ENCODE results near the gene SETBP1. TPM values are rescaled to one million over a fixed set of nuclear protein-coding genes. Genes with fewer than 3 reads are reported as not detected.

SETBP1 gene
- total RNA-seq, 1 experiment from 2014 or later = 0.23 TPM

GRCh38 chr18:44737623-44738022 is 56.9 kb downstream of the SETBP1 start:
- H3K36me3 ChIP-seq (ENCODE audit: control insufficient read depth, insufficient read depth, low read length) = no peaks in the 10 kb centered on the region
- H3K9me3 ChIP-seq (ENCODE audit: control insufficient read depth, insufficient read depth, low read depth, low read length) = no peaks in the 10 kb centered on the region
- ChIA-PET POLR2A (no interaction called here), CTCF (no interaction called here)
- no peaks in the 10 kb centered on the region for H3K4me1 ChIP-seq (ENCODE audit: control insufficient read depth, insufficient read depth, low read length)
- H3K27ac ChIP-seq (ENCODE audit: low read length) = no peak overlapping the region
- TF ChIP-seq CTCF (IDR thresholded peaks at IDR 0.05) = no peak
- no peak for TF ChIP-seq REST (IDR thresholded peaks at IDR 0.05; ENCODE audit: insufficient read depth in 1 of 2, low read depth in 2 of 2, low read length in 1 of 2)
- TF ChIP-seq TCF7L2 (IDR thresholded peaks at IDR 0.05; ENCODE audit: low read depth, low read length) = no peak
- TF ChIP-seq POLR2AphosphoS5 (IDR thresholded peaks at IDR 0.05; ENCODE audit: low read depth, low read length) = no peak
- no peak for TF ChIP-seq SIN3A (IDR thresholded peaks at IDR 0.05; ENCODE audit: borderline replicate concordance, insufficient read depth, low read depth, low read length)
- no peaks in the 10 kb centered on the region for H3K27me3 ChIP-seq (ENCODE audit: control insufficient read depth, insufficient read depth, low read length)
- ATAC-seq = no peak
- H3K4me3 ChIP-seq (ENCODE audit: low read depth in 2 of 2, low read length in 2 of 2) = no peak overlapping the region
- no TSS peak for BruUV-seq (replicated peaks)
- no peak for DNase-seq (ENCODE audit: low read depth, low spot score)
- intact Hi-C loops (cut with micrococcal nuclease; ENCODE audit: unreplicated experiment) (no loop called here), in situ Hi-C loops (cut with HindIII; ENCODE audit: low pct_unique_long_range_greater_than_20kb, low sequenced_read_pairs) (no loop called here)

- BruUV-seq (replicated peaks) = no TSS peak
- in situ Hi-C loops (cut with HindIII; ENCODE audit: low pct_unique_long_range_greater_than_20kb, low sequenced_read_pairs) (no loop called here), intact Hi-C loops (cut with micrococcal nuclease; ENCODE audit: unreplicated experiment) (no loop called here)
- TF ChIP-seq REST (IDR thresholded peaks at IDR 0.05; ENCODE audit: insufficient read depth in 1 of 2, low read depth in 2 of 2, low read length in 1 of 2) (no peak), CTCF (IDR thresholded peaks at IDR 0.05) (no peak), POLR2AphosphoS5 (IDR thresholded peaks at IDR 0.05; ENCODE audit: low read depth, low read length) (no peak), TCF7L2 (IDR thresholded peaks at IDR 0.05; ENCODE audit: low read depth, low read length) (no peak), SIN3A (IDR thresholded peaks at IDR 0.05; ENCODE audit: borderline replicate concordance, insufficient read depth, low read depth, low read length) (no peak)
- DNase-seq (ENCODE audit: low read depth, low spot score) (no peak), ATAC-seq (no peak)
- Histone ChIP-seq H3K4me1 (ENCODE audit: control insufficient read depth, insufficient read depth, low read length) (no peaks in the 10 kb centered on the region), H3K27ac (ENCODE audit: low read length) (no peak overlapping the region), H3K27me3 (ENCODE audit: control insufficient read depth, insufficient read depth, low read length) (no peaks in the 10 kb centered on the region), H3K9me3 (ENCODE audit: control insufficient read depth, insufficient read depth, low read depth, low read length) (no peaks in the 10 kb centered on the region), H3K36me3 (ENCODE audit: control insufficient read depth, insufficient read depth, low read length) (no peaks in the 10 kb centered on the region), H3K4me3 (ENCODE audit: low read depth in 2 of 2, low read length in 2 of 2) (no peak overlapping the region)
- CTCF ChIA-PET = no interaction called here
- POLR2A ChIA-PET = no interaction called here
Measured at GRCh38 chr18:44740000-44740399, 59.3 kb downstream of the SETBP1 start.
